ENCODE measurements around the gene TASP1.

Gene TASP1

DNA sequence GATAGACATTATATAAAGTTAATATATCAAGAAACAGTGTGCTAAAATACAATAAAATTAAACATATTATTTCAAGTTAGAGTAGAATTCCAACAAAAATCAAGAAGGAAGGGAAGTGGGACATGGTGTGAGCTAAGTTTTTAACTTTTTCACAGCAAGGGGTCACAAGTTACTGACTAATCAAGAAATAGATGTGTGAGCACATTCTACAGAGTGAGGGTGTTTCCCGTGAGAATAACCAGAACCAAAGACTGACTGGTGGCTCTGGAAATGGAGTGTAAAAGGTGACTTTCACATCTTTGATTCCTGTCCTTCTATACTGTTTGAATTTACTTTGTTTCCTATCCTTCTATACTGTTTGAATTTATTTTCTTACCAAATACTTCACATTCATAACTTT, 206.6 kb downstream of the TASP1 start:
- DNase-seq = no peak

DNA sequence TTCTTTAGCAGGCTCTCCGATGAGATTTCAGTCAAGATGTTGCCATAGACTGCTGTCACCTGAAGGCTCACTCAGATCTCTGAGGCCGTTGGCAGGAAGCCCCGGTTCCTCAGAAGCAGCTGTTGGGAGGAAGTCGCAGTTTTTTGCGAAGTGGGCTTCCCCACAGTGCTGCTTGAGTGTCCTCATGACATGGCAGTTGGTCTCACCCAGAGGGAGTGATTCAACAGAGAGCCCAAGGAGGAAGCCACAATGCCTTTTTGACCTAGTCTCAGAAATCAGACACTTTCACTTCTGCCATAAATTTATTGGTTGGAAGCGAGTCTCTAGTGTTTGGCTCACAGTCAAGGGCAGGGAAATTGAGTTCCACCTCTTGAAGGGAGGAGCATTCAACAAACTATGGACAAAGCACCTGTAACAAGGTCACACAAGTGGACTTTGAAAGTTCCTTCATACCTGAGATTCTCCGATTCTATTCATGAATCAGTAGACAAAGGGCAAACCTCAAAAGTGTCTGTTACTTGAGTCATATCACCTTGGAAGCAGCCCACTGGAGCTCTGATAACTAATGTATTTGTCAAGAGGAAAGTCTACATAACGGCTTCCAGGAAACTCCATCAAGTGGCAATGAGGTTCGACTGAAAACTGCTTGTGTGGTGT, 208.3 kb downstream of the TASP1 start:
- no peak for DNase-seq

DNA sequence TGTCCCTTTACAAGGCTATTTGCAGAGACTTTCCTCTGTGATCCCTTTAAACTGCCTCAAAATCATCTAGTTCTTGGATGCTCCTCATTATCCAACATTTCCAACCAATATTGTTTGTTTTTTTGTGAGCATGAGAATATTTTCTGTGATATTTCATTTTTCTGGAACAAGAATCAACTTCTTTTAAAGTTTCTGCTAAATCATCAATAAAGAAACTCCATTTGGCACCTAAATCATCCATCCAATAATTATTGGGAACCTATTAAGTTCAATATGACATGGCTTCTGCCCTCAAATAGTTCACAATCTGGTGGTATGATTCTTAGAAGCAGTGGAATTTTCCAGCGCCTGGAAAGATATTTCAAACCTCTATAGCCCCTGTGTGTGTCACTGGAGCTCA, 210.0 kb downstream of the TASP1 start:
- DNase-seq = no peak

DNA sequence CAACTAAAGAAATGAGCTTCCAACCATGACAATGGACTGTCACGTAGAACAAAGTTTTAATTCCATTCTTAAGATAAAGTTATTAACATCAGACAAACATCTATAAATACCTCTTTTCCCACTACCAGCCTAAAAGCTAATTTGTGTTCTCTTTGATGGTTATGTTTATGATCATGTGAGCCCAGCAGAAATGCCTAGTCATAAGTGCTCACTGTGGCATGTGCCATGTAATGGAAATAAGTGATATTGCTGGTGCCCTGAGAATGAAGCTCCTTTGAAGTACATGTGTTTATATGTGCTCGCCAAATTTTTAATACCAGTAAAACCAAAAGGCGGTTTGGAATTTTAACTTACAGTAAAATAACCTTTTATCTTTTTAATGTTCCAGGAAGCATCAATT, 211.9 kb downstream of the TASP1 start:
- DNase-seq = no peak

DNA sequence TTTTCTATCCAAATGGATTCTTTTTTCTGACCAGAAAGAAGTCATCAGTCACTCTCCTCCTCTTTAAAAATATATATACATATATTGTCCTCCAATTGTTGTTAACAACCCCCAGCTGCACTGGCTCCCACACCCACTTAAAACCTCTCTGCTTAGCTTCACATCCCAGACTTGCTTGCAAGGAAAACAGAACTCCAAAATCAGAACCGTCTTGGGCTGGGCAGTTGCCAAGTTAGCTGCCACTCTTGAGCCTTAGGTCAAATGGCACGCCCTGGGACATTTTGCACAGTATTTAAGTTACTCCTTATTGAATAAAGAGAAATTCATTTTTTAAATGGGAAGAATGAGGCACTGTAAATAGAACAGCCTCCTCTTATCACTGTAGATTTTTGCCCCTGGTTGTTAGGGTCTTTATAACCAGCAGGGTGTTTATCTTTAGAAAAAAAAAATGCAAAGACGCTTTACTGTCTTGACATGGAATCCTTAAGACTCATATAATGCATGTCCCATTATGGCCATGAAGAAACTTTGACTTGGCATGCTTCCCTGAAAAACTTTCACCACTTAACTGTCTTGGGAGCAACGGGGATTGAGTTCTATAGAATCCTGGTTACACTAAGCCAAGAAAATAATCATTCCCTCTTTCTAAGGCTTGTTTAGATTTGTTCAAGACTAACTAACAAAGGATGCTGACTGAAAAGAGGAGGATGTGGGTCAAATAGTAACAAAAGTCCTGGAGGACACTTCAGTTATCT, 213.2 kb downstream of the TASP1 start:
- no peak for DNase-seq

DNA sequence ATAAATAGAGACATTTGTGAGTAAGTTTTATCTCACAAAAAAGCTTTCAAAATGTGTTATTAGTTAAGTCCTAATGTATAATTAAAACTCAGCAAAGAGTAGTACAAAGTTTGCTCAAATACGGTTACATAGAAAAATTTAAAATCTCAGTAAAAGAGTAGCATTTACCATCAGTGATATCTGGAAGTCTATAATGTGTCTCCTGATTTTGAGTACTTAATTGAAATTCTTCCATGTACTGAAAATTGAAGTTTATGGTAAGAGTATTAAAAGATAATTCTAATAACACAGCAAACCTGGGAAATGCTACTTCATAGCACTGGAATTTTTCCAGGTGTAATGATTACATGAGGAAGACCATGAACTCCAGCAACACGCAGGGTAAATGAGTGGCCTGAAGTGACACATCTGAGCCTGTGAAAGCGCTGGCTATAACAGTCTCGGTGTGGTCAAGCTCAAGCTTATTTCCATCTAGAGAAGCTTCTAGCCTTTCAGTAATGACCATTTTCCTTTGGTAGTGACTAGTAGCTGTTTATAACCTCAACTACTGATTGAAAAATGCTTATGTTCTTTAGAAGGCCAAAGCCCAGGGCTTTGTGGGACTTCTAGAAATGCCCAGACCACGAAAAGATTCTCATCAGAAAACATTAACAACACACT, 214.4 kb downstream of the TASP1 start:
- no peak for DNase-seq

DNA sequence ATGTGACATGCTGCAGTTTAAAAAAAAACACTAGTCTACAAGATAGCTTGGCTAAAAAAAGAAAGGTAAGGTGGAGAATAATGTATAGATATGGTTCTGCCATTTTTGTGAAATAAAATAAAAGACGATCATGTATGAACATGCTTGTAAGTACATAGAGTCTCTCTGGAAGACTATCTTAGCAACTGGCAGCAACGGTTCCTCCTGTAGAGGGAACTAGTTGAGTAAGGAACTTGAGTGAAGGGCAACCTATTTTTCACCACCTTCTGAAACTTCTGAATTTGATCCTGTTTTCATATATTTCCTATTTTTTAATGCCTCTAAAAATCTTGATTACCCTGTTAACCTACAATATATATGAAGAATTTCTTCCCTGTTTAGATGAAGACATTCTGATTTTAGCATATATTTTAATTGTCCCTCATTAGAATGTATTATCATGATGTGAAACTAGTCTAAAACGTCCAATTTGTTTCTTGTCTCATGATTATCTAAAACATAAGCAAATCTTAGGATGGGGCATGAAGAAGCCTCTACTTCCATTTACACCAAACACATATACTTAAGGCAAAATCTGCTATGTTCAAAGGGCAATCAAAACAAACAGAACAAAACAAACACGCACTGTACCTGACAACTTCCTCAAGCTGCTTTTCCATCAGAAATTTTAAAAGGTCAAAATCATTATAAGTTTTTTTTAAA, 215.1 kb downstream of the TASP1 start:
- DNase-seq = no peak

DNA sequence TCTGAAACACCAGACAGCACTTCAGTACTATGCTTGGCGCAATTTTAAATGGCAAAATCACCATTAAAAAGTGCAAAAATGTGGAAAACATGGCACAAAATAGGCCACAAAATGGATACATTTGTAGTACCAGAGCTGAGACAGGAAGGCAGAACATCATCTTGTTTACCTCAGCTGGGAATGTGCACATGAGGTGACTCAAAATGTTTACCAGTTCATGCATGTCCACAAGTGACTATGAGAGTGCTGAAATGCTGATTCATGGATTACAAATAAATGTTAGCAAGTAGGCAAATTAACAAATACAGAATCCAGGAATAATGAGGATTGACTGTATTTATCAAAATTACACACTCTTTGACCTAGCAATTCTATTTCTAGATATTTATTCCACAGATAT, 216.1 kb downstream of the TASP1 start:
- DNase-seq = no peak

DNA sequence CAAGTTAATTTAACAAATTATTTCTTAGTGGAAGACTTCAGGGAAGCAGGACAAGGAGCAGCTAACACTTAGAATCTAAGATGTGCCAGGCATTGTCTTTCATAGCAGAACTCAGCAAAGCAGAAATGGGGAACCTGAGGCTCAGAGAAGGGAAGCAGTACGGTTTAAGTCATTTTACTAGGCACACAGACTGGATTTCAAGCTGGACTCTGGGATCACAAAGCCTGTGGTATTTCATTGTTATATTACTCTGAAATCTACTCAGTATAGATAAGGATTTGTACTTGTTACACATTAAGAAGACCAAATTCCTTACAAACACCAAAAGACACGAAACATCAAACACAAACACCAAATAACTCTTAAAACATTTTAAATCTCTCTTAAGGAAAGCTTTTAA, 218.1 kb downstream of the TASP1 start:
- DNase-seq = peak; percentile 12 to 29

DNA sequence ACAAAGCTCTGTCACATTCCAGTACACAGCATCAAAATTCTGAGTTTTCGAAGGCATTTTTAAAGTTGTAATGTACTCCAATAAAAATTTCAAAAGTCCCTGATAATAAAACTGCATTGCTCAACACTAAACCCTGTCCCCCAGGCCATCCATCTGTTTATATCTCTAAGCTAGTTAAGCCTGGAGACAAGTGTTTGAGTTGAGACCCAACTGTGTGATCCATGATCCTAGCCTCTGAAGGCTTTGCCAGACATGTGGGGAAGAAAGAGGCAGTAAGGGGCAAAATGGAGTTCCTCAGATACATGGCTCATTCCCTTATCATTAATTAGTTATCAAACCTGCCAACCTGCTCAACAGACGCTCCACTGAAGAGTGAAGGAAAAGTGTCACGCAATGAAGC, 219.3 kb downstream of the TASP1 start:
- no peak for DNase-seq

DNA sequence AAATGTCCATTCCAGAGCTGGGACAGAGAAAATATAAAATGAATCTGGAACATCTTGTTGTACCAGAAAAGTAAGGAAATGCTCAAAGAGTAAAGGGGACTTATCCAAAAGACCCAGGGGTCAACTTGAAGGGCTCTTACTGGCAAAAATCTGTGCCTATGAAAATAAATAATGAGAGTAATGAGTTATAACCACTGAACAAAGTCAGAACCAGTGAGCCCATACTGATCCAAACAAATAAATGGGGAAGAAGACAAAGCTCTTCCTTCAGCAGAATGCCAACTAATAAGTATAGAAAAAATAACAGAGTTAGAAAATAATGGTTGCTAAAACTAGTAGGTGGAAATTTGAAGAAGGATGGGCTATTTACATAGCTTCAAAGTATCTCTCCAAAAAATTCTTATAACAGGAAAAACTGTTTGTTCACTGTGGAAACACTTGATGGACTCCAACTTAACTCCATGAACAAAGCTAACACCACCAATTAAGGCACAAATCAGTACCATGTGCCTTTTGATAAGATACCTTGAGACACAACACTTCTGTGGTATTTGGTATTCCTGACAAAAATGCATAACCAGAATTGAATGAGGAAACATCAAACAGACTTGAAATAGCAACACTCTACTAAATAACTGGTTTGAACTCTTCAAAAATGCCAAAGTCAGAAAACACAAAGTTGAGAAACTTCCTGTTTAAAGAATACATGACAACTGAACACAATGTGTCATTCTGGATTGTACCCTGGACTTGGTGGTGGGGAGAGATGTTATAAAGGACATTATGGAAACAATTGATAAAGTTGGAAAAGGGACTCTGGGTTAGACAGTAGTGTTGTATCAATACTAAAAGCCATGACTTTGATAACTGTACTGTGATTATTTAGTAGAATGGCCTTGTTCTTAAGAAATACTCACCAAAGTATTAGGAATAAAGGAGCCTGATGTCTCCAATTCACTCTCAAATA, 220.2 kb downstream of the TASP1 start:
- peak in 1 of 2 experiments; percentile 3 for DNase-seq

DNA sequence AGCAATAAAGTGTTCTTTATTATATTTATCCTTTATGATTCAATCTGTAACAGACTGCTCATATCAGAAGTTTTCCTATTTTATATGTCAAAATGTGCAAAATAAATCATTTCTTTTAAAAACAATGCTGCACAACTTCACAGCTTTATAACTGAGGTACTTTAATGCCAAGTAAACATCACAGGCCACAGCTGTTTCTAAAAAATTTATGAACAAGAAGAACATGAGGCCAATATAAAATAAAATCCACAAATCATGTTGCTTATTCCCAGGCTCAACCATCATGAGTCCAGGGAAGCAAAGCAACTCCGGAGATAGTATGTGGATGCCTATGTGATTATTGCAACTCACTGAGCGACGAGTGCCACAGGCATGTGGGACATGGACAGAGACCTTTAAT, 222.2 kb downstream of the TASP1 start:
- no peak for DNase-seq

DNA sequence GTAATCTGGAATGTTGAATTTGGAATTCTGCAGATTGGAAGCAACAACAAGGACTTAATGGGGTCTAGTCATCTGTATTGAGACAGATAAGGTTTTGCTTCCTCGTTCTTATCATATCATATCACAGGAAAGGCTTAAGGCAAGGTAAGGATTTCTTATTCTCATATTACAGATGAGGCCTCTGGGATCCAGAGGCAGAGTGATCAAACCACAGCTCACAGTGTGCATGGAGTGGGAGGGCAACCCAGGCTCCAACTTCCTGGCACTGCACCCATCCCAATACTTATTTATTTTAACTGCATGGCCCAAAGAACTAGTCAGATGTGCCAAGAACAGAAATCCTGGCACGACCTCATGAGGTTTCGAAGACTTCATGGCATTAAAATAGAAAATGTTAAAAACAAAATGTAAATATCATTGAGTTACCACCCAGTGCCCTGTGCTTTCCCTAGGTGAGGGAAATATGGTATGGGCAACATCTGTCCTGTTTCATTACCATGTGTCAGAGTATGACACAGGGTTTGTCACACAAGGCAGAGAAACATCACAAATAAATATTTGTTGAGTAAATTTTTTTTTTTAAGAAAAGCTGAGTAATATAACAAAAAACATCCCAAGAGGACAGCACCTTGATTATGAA, 225.8 kb downstream of the TASP1 start:
- DNase-seq = no peak

DNA sequence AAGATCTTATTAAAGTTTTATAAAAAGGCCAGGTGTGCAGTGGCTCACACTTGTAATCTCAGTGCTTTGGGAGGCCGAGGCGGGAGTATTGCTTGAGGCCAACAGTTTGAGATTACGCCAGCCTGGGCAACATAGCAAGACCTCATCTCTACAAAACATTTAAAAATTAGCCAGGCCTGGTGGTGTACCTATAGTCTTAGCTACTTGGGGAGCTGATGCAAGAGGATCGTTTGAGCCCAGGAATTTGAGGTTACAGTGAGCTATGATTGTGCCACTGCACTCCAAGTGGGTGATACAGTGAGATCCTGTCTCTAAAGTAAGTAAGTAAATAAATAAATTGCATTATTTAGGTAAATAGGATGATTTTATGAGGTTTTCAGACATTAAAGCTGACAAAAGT, 234.4 kb downstream of the TASP1 start:
- DNase-seq = no peak

DNA sequence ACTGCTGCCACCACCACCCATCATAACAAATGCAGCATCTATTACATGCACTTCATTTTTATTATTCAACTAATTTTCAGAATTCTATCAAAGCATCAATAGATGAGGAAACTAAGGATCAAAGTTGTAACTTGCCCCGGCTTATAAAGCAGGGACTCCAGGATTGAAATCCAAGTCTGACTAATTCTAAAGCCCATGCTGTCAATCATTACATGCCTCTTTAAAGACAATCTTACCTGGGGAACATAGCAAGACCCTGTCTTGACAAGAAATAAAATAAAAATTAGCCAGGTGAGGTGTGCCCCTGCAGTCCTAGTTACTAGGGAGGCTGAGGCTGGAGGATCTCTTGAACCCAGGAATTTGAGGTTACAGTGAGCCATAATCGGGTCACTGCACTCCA, 235.3 kb downstream of the TASP1 start:
- no peak for DNase-seq

DNA sequence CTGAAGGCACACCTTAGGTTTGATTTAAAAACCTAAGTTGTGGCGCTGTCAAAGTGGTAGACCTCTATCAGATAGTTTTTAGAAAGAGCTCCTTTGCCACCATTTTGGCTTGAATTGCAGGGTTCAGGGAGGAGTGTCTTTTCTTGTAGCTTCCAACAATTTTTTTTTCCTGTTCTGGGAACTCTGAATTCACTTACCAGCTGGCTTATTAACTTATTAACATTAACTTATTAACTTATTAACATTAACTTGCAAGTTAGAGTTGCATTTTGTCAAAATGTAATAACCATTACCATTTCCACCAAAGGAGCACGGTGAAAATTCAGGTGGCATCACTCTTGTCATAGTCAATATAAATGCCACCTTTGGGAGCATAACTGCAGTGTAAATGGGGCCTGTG, 235.7 kb downstream of the TASP1 start:
- DNase-seq = no peak

DNA sequence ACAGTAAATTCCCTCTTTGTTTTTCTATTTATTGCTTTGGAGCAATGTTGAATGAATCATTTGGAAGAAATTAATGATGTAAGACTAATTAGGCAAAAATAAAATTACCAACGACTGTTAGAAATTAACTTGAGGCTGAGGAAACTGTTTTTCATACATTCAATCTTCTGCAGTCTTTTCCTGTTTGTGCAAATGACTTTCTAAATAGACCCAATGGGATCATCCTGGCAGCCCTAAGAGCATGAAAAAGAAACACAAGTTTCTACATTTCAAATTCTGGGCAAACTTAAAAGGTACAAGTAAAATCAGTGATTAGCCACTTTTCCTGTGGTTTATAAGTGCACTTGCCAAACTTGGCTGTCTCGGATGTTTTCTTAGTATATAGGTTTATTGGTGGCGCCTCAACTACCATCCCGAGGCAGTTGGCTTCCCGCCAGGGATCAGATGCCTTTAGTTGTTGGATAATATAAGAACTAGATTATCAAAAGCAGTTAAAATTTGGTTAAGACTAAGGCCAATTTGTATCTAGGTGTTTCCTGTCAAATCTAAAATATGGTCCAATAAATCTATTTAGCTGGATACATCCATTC, 236.5 kb downstream of the TASP1 start:
- DNase-seq = no peak

DNA sequence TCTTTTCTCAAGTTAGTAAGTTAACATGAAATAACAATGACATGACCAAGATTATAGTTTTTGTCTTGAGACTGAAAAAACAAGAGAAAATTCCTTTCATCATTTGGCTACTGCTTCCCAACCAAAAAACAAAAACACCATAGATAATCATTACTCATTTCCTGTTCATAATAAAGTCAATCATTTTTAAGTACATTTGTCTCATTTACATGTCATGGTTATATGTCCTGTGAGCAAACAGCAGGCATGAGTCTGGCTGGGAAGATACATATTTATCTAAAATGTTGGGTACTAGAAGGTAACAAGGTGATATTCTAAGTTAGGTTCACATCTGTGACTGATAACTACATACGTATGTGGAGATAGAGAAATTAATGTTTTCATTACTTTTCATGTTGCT, 237.1 kb downstream of the TASP1 start:
- no peak for DNase-seq

DNA sequence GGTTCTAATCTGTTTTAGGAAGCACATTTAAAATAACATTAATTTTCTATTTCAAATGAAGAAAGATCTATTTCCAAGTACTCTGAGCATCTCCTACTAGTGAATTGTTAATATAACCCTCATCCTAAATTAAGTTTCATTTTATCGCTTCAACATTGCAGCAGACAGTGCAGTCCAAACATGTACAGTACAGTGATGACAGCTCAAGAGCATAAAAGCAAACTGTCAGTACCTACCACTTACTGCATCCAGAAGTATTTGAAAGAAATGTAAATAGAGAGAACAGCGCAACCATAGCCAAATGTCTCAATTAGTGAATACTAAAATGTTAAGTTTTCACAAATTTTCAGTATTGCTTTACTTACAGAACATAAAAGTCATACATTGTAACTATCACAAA, 238.3 kb downstream of the TASP1 start:
- DNase-seq = no peak

DNA sequence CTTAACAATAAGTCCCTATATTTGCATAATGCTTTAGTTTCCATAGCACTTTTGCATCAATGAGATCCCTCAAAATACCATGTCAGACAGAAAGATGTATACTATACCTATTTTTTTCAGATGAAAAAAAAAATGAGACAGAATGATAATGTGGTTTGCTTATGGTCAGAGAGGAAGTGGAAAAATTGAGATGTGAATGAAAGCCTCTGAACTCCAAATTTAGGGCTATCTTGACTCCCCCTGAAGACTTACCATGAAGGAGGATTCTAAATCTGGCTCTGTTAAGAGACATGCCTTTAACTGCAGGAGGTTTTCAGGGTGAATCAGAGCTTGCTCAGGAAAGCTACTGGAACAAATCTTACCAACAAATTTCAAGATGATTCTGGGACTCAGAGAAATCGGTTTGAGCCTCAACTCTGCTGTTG, 241.4 kb downstream of the TASP1 start:
- DNase-seq = no peak

DNA sequence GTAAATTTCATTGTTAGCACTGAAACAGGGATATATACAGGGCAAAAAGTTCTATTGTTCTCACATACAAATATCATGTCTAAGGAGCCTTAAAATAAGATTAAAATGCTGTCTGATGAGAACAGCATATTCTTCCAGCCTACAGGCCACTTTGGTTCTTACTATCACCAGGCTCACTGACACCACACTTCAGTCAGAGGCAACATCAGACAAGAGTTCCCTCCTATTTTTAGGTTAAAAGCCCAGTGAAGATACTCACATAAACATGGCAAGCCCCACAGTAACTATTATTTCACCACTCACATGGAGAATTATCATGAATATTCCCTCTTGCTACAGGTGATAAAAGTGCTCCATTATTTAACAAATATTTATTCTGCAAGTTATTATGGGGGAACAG, 241.9 kb downstream of the TASP1 start:
- DNase-seq = no peak

DNA sequence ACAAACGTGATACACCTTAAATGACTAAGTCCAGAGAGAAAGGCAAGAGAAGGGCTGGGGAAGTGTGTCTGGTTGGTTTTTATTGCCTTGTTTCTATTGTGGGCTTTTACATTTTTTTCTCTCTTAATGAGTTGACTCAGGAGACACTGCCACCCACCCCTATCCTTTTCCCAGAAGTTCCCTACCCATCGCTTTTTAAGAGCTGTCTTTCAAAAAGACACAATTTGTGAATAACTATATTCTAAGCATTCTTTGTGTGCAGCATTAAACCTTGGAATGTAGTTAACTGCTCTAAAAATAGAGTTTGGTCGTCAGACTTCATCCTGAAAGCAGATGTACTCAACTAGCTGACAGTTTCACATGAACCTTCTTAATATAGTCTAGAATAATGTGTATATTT, 242.7 kb downstream of the TASP1 start:
- no peak for DNase-seq
